ENCODE measurements around the gene GRIK5.
A peak's percentile ranks its signal among the peaks of the same experiment; 100 is the strongest.

The GRIK5 gene

GRCh38 chr19:42083537-42083936 lies 13.5 kb upstream of the GRIK5 start:
- no peaks in the 10 kb centered on the region for H3K9me3 ChIP-seq (ENCODE audit: insufficient read depth, low read depth, low read length)
- peaks cover 38% of the 10 kb centered on the region for H3K36me3 ChIP-seq (ENCODE audit: insufficient read depth, low read length)
- no peak overlapping the region for H3K9ac ChIP-seq (ENCODE audit: low read depth, low read length)
- H3K4me1 ChIP-seq (ENCODE audit: insufficient read depth, low read length): peaks cover 11% of the 10 kb centered on the region
- 93% methylated on average over 5 of the region's 5 CpGs for WGBS
- no peaks in the 10 kb centered on the region for H3K27me3 ChIP-seq (ENCODE audit: insufficient read depth, low read length)
- no peak overlapping the region for H3K27ac ChIP-seq (ENCODE audit: low read depth, low read length)
- no peak overlapping the region for H3K4me3 ChIP-seq (ENCODE audit: low read length)

GRCh38 chr19:42081584-42082203 lies 11.7 kb upstream of the GRIK5 start:
- WGBS: 92% methylated on average over 2 of the region's 2 CpGs
- peaks cover 4% of the 10 kb centered on the region for H3K4me1 ChIP-seq (ENCODE audit: insufficient read depth, low read length)

GRCh38 chr19:42080764-42081375 lies 10.9 kb upstream of the GRIK5 start:
- Histone ChIP-seq H3K4me1 (ENCODE audit: insufficient read depth, low read length) (no peaks in the 10 kb centered on the region), H3K4me3 (ENCODE audit: low read length) (no peak overlapping the region), H3K9me3 (ENCODE audit: insufficient read depth, low read depth, low read length) (no peaks in the 10 kb centered on the region), H3K36me3 (ENCODE audit: insufficient read depth, low read length) (peaks cover 42% of the 10 kb centered on the region), H3K27me3 (ENCODE audit: insufficient read depth, low read length) (no peaks in the 10 kb centered on the region), H3K9ac (ENCODE audit: low read depth, low read length) (no peak overlapping the region), H3K27ac (ENCODE audit: low read depth, low read length) (no peak overlapping the region)
- 96% methylated on average over 28 of the region's 28 CpGs for whole genome bisulfite sequencing

More at GRCh38 chr19:42081584-42082203, 11.7 kb upstream of the GRIK5 start:
- Histone ChIP-seq H3K27me3 (ENCODE audit: insufficient read depth, low read length) (no peaks in the 10 kb centered on the region), H3K36me3 (ENCODE audit: insufficient read depth, low read length) (peaks cover 42% of the 10 kb centered on the region), H3K4me3 (ENCODE audit: low read length) (no peak overlapping the region), H3K9me3 (ENCODE audit: insufficient read depth, low read depth, low read length) (no peaks in the 10 kb centered on the region), H3K27ac (ENCODE audit: low read depth, low read length) (no peak overlapping the region), H3K9ac (ENCODE audit: low read depth, low read length) (no peak overlapping the region)

- Histone ChIP-seq H3K4me3 (ENCODE audit: low read length) (no peak overlapping the region), H3K27ac (ENCODE audit: low read depth, low read length) (no peak overlapping the region), H3K4me1 (ENCODE audit: insufficient read depth, low read length) (0 out of 2 replicates have a peak, but pooled peaks cover under 1% of the 10 kb centered on the region), H3K9me3 (ENCODE audit: insufficient read depth, low read depth, low read length) (no peaks in the 10 kb centered on the region), H3K9ac (ENCODE audit: low read depth, low read length) (no peak overlapping the region), H3K36me3 (ENCODE audit: insufficient read depth, low read length) (peaks cover 42% of the 10 kb centered on the region), H3K27me3 (ENCODE audit: insufficient read depth, low read length) (no peaks in the 10 kb centered on the region)
- WGBS: 96% methylated on average over 44 of the region's 44 CpGs
Observed at GRCh38 chr19:42079886-42080763, 10.1 kb upstream of the GRIK5 start.

GRCh38 chr19:42079276-42079669 lies 9.3 kb upstream of the GRIK5 start:
- Histone ChIP-seq H3K4me3 (ENCODE audit: low read length) (no peak overlapping the region), H3K27me3 (ENCODE audit: insufficient read depth, low read length) (no peaks in the 10 kb centered on the region)
- 95% methylated on average over 16 of the region's 16 CpGs for WGBS

GRCh38 chr19:42078538-42079275 lies 8.7 kb upstream of the GRIK5 start:
- Histone ChIP-seq H3K36me3 (ENCODE audit: insufficient read depth, low read length) (peaks cover 42% of the 10 kb centered on the region), H3K4me3 (ENCODE audit: low read length) (no peak overlapping the region), H3K27ac (ENCODE audit: low read depth, low read length) (no peak overlapping the region), H3K9me3 (ENCODE audit: insufficient read depth, low read depth, low read length) (no peaks in the 10 kb centered on the region), H3K4me1 (ENCODE audit: insufficient read depth, low read length) (0 out of 2 replicates have a peak, but pooled peaks cover 3% of the 10 kb centered on the region), H3K9ac (ENCODE audit: low read depth, low read length) (no peak overlapping the region), H3K27me3 (ENCODE audit: insufficient read depth, low read length) (no peaks in the 10 kb centered on the region)
- 91% methylated on average over 15 of the region's 15 CpGs for WGBS

More at GRCh38 chr19:42079276-42079669, 9.3 kb upstream of the GRIK5 start:
- Histone ChIP-seq H3K36me3 (ENCODE audit: insufficient read depth, low read length) (peaks cover 42% of the 10 kb centered on the region), H3K9ac (ENCODE audit: low read depth, low read length) (no peak overlapping the region), H3K27ac (ENCODE audit: low read depth, low read length) (no peak overlapping the region), H3K4me1 (ENCODE audit: insufficient read depth, low read length) (0 out of 2 replicates have a peak, but pooled peaks cover 3% of the 10 kb centered on the region), H3K9me3 (ENCODE audit: insufficient read depth, low read depth, low read length) (no peaks in the 10 kb centered on the region)

- WGBS: 87% methylated on average over 1 of the region's 1 CpG
- 0 out of 2 replicates have a peak, but pooled peaks cover 3% of the 10 kb centered on the region for H3K4me1 ChIP-seq (ENCODE audit: insufficient read depth, low read length)
- no peaks in the 10 kb centered on the region for H3K27me3 ChIP-seq (ENCODE audit: insufficient read depth, low read length)
- peaks cover 42% of the 10 kb centered on the region for H3K36me3 ChIP-seq (ENCODE audit: insufficient read depth, low read length)
- no peak overlapping the region for H3K9ac ChIP-seq (ENCODE audit: low read depth, low read length)
- no peak overlapping the region for H3K27ac ChIP-seq (ENCODE audit: low read depth, low read length)
- H3K4me3 ChIP-seq (ENCODE audit: low read length): no peak overlapping the region
- no peaks in the 10 kb centered on the region for H3K9me3 ChIP-seq (ENCODE audit: insufficient read depth, low read depth, low read length)
Observed at GRCh38 chr19:42078058-42078457, 8.1 kb upstream of the GRIK5 start.

- 0 out of 2 replicates have a peak, but pooled peaks cover 3% of the 10 kb centered on the region for H3K4me1 ChIP-seq (ENCODE audit: insufficient read depth, low read length)
- H3K27ac ChIP-seq (ENCODE audit: low read depth, low read length): peak overlapping the region; percentile 85
- no peaks in the 10 kb centered on the region for H3K27me3 ChIP-seq (ENCODE audit: insufficient read depth, low read length)
- H3K4me3 ChIP-seq (ENCODE audit: low read length): peak overlapping the region; percentile 97
- peak overlapping the region; percentile 82 for H3K9ac ChIP-seq (ENCODE audit: low read depth, low read length)
- H3K9me3 ChIP-seq (ENCODE audit: insufficient read depth, low read depth, low read length): no peaks in the 10 kb centered on the region
- under 1% methylated on average over 33 of the region's 33 CpGs for WGBS
- peaks cover 34% of the 10 kb centered on the region for H3K36me3 ChIP-seq (ENCODE audit: insufficient read depth, low read length)
Observed at GRCh38 chr19:42076380-42076944, 6.5 kb upstream of the GRIK5 start.

GRCh38 chr19:42075616-42076379 lies 5.8 kb upstream of the GRIK5 start, which contains the start of gene ZNF574:
Gene ZNF574, plus strand, starts transcription at chr19:42076166. Its CDS starts 2,441 bp downstream, at chr19:42078607.
- peaks cover 27% of the 10 kb centered on the region for H3K36me3 ChIP-seq (ENCODE audit: insufficient read depth, low read length)
- H3K4me1 ChIP-seq (ENCODE audit: insufficient read depth, low read length): 0 out of 2 replicates have a peak, but pooled peaks cover 3% of the 10 kb centered on the region
- peak within 1 kb of the TSS; percentile 93 for H3K9ac ChIP-seq (ENCODE audit: low read depth, low read length)
- under 1% methylated on average over 80 of the region's 80 CpGs for WGBS
- H3K9me3 ChIP-seq (ENCODE audit: insufficient read depth, low read depth, low read length): no peaks in the 10 kb centered on the region
- peak within 1 kb of the TSS; percentile 97 for H3K4me3 ChIP-seq (ENCODE audit: low read length)
- H3K27me3 ChIP-seq (ENCODE audit: insufficient read depth, low read length): no peaks in the 10 kb centered on the region
- H3K27ac ChIP-seq (ENCODE audit: low read depth, low read length): peak within 1 kb of the TSS; percentile 85

GRCh38 chr19:42075364-42075615 lies 5.3 kb upstream of the GRIK5 start:
- peaks cover 22% of the 10 kb centered on the region for H3K36me3 ChIP-seq (ENCODE audit: insufficient read depth, low read length)
- H3K4me3 ChIP-seq (ENCODE audit: low read length): peak overlapping the region; percentile 68
- H3K9me3 ChIP-seq (ENCODE audit: insufficient read depth, low read depth, low read length): no peaks in the 10 kb centered on the region
- no peaks in the 10 kb centered on the region for H3K27me3 ChIP-seq (ENCODE audit: insufficient read depth, low read length)
- H3K27ac ChIP-seq (ENCODE audit: low read depth, low read length): peak overlapping the region; percentile 76
- peak overlapping the region; percentile 93 for H3K9ac ChIP-seq (ENCODE audit: low read depth, low read length)
- WGBS: 17% methylated on average over 3 of the region's 3 CpGs
- H3K4me1 ChIP-seq (ENCODE audit: insufficient read depth, low read length): 0 out of 2 replicates have a peak, but pooled peaks cover 7% of the 10 kb centered on the region

All from HUES64 (cell line).